Endothelial cell of hepatic sinusoid (primary cell): Measurements from ENCODE around the gene AVEN.

Experiments
- in situ Hi-C: cut with HindIII; loops from 2 replicates; pipeline ENCODE4 v1.10.0; 2017; ENCODE audit warnings: low sequenced_read_pairs

The AVEN gene

GRCh38 chr15:33860754-33861153 lies 178.2 kb downstream of the AVEN start:
- in situ Hi-C loops: no loop called here

DNA sequence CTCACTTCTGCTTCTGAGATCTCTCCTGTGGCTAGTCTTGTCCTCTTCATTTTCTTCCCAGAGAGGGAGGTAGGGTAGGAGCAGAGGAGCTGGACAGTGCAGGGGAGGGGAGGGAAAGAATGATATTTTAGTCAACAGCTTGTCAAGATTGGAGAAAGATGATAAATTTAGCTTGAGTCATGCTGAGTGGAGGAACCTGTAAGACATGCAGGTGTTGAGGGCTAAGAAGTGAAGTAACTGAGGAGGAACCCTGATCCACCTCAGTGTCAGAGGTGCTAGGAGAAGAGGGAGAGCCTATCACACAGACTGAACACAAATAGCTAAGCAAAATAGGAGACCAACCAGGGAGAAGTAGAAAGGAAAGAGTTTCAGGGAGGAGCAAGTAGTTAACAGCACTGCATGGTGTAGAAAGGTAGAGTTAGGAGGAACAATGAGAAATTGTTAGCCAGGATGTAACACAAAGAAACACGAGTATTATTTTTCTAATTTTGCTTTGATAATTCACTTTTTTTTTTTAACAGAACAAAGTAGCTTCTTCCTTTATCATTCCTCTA lies 178.9 kb downstream of the AVEN start:
- in situ Hi-C loops: no loop called here

GRCh38 chr15:33858836-33859235 lies 180.2 kb downstream of the AVEN start:
- in situ Hi-C loops: no loop called here

DNA sequence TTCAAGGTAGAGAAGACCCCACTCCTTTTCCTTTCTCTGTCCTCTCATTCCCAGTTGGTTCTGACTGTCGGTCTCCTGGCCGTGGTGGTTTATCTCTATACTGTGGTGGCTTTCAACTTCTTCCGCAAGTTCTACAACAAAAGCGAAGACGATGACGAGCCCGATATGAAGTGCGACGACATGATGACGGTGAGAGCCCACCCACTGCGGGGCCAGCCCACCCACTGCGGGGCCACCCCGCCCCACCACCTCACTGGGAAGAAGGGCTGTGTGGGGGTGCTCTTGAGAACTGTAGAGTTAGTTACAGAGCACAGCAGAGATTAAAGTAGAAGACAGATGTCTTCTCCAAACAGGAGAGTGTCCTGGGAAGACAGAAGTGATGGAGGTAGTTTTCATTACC lies 181.3 kb downstream of the AVEN start:
- in situ Hi-C loops: no loop called here

DNA sequence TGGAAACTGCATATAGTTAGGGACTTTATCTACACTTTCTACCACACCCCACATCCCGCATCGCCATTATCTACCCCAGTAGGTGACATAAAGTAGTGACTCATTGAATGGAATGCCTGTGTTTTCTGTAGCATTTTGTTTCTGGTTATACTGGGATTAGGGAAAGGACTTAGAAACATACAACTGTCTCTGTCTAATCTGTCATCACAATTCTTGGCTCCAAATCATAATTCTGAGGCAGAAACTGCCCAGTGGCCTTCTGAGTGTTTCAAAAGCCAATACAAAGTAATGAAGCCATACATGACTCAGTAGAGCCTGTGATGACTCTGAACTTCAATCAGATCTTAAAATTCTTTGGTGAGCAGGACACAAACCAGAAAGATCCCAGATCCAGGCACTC lies 186.4 kb downstream of the AVEN start:
- in situ Hi-C loops: no loop called here

- in situ Hi-C loops: no loop called here
Observed at GRCh38 chr15:33852094-33852493, 186.9 kb downstream of the AVEN start.

- in situ Hi-C loops: no loop called here
Observed at GRCh38 chr15:33851079-33851478, 187.9 kb downstream of the AVEN start.

DNA sequence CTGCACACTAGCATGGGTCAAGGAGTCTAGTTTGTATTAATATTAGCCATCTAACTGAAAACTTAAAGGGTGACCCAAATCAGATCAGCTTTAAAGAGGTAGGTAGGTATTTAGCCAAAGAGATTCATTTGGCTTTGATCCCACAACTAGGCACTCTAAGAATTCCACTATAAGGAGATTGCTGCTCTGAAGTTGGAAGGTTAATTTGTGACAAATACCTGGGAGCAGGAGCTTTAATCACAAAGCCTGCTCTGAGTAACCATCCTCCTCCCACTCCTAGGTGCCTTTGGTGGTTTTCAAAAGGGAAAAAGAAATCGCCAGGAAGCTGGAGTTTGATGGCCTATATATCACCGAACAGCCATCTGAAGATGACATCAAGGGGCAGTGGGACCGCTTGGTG lies 191.0 kb downstream of the AVEN start:
- in situ Hi-C loops: loop anchor here (5.0 kb wide), 1 partner anchor 76 kb away; no protein-coding TSS in a partner anchor

GRCh38 chr15:33846862-33847261 lies 192.1 kb downstream of the AVEN start:
- in situ Hi-C loops: loop anchor here (5.0 kb wide), 1 partner anchor 75 kb away; no protein-coding TSS in a partner anchor

DNA sequence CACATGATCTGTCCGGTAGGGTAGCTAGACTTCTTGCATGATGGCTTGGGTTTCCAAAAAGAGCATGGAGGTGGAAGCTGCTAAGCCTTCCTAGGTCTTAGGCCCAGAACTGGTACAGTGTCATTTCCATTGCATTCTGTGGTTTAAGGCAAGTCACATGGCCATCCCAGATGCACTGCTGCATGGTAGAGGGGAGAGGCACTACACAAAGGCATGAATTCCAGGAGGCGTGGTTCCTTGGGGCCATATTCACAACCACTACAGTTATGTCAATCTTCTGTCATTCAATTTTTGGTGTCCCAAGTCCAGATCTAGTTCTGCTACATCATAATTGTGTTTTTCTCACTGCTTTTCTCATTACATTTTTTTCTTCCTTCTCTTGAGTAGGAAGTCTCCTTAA lies 192.9 kb downstream of the AVEN start:
- in situ Hi-C loops: loop anchor here (5.0 kb wide), 1 partner anchor 74 kb away; no protein-coding TSS in a partner anchor

DNA sequence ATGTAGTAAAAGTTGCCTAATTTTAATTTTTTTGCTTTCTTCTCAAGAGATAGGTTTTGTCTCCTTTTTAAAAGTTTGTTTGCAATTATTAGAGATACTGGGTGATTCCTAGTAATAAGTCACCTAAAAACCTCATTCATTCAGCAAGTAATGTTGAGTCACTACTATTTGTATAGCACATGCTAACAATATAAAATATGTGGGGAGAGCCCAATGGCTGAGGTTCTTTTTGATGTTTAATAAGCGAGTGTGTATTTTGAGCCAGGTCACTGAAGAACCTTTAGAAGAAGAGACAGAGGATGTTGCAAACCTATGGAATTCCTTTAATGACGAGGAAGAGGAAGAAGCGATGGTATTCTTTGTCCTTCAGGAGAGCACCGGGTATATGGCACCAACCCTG lies 194.4 kb downstream of the AVEN start:
- in situ Hi-C loops: no loop called here

DNA sequence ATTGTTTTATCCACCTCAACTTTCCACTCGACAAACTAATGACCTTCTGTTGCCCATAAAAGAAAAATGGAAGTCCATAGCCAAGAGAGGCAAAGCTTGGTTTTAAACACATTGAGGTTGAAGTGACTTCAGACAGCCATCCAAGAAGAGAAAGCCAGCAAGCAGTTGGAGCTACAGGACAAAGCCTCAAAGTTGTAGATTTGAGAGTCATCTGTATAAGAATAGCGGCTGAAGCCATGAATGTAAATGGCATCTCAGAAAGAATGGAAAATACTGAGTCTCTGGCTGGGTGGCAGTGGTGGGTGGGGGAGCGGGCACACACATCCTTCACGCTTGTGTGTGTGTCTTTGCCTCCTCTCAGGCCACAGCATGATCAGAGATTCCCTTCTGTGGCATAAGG lies 194.8 kb downstream of the AVEN start:
- in situ Hi-C loops: no loop called here

DNA sequence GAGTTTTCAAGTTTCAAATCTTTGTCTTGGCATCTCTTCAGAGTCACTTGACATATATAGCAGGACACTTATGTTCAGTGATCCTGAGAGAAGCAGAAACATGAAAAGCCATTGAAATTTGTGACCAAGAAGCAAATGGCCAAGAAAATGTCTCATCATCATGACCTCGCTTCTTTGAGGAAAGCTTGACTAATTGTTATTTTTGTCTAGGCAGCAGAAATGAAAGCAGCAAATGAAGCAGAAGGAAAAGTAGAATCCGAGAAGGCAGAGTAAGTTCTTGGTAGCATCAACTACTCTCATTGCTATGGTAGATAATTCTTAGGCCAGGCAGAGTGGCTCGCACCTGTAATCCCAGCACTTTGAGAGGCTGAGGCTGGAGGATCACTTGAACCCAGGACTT lies 198.4 kb downstream of the AVEN start:
- in situ Hi-C loops: no loop called here

GRCh38 chr15:33839540-33839939 lies 199.5 kb downstream of the AVEN start:
- in situ Hi-C loops: no loop called here

- in situ Hi-C loops: no loop called here
Observed at GRCh38 chr15:33837294-33837693, 201.7 kb downstream of the AVEN start.

- in situ Hi-C loops: no loop called here
Observed at GRCh38 chr15:33834892-33835743, 203.9 kb downstream of the AVEN start.

- in situ Hi-C loops: no loop called here
Observed at GRCh38 chr15:33831646-33832045, 207.4 kb downstream of the AVEN start.

DNA sequence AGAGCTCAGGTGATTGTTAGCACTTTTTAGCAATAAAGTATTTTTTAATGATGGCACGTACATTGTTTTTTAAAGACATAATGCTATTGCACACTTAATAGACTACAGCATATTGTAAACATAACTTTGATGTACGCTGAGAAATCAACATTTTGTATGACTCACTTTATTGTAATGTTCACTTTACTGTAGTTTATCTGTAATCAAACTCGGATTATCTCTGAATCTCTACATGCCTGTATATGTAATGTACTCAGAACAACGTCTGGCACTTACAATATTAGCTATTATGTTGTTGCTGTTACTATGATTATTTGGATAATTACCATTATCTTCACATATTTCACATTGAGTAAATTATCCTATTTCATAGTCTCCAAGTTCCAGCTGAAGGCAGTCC lies 208.7 kb downstream of the AVEN start:
- in situ Hi-C loops: no loop called here

GRCh38 chr15:33826201-33826600 lies 212.8 kb downstream of the AVEN start:
- in situ Hi-C loops: no loop called here

- in situ Hi-C loops: no loop called here
Observed at GRCh38 chr15:33825453-33825852, 213.6 kb downstream of the AVEN start.

DNA sequence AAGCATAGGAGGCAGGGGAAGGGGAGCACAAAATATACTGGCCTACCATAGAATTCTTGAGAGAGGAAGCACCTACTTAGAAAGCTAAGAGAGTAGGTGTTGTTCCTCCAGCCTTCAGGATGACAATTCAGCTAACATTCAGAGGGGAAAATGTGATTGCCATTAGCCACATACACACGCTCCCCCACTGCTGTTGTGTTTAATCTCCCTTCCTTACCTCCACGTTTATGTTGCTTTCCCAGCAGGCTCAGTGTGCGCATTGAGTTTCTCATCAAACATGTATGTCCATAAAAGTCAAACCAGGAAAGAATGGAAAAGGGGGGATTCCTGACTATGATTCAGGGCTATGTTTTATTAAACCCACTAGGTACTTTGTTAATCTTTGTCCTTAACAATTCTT lies 215.9 kb downstream of the AVEN start:
- in situ Hi-C loops: no loop called here

GRCh38 chr15:33822479-33822878 lies 216.5 kb downstream of the AVEN start:
- in situ Hi-C loops: no loop called here
